Measurements from ENCODE around the gene SLC17A7. TPM values are rescaled to one million over a fixed set of nuclear protein-coding genes. Genes with fewer than 3 reads are reported as not detected.
"Not testable (repeated sequence)": the region's sequence is repeated elsewhere in the genome, so short reads cannot be mapped to it uniquely, and the experiment has no call there.

SLC17A7 gene
- total and polyA plus RNA-seq, 9 of the 15 experiments (the other 6 are each of a cell fraction or from before 2014, with no cell fraction given) = 1.1 to 15.7 (median 2.4) TPM

DNA sequence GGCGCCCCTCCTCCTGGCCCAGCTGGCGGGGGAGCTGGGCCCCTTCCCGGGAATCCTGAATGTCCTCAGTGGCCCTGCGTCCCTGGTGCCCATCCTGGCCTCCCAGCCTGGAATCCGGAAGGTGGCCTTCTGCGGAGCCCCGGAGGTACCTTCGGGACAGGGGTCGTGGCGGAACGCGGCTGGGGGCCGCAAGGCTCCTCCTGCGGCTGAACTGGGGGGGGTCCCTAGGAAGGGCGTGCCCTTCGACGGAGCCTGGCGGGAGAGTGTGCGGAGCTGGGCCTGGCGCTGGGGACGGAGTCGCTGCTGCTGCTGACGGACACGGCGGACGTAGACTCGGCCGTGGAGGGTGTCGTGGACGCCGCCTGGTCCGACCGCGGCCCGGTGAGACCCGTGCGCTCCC is 20.3 kb upstream of the SLC17A7 start:
- Histone ChIP-seq H3K36me3 (ENCODE audit: control insufficient read depth, insufficient read depth, low read length) (peaks cover 50% of the 10 kb centered on the region; the same call in 2 of the 3 replicates), H3K27me3 (ENCODE audit: control insufficient read depth in 2 of 2, insufficient read depth in 2 of 2, low read length in 2 of 2) (no peaks in the 10 kb centered on the region), H3K9me3 (replicated peaks; ENCODE audit: control insufficient read depth, insufficient read depth, low read depth, low read length) (no peaks in the 10 kb centered on the region), H3K4me2 (ENCODE audit: insufficient read depth, low read length) (no peak overlapping the region), H3K27ac (ENCODE audit: extremely low read depth, low read depth, low read length) (no peak overlapping the region), H3K4me1 (replicated peaks in 1 of 2; ENCODE audit: control insufficient read depth in 2 of 2, insufficient read depth in 2 of 2, low read length in 2 of 2) (peaks cover 0 to 20% of the 10 kb centered on the region in 2 experiments; a peak in 4 of 5 replicates), H3K4me3 (no peak overlapping the region), H4K20me1 (replicated peaks; ENCODE audit: control insufficient read depth, insufficient read depth, low read length) (no peaks in the 10 kb centered on the region), H3K9me1 (ENCODE audit: control insufficient read depth, insufficient read depth, low read length) (no peaks in the 10 kb centered on the region), H3K9ac (ENCODE audit: insufficient read depth in 1 of 2, low read depth in 2 of 2, low read length in 2 of 2) (no peak overlapping the region), H2AFZ (ENCODE audit: low read depth, low read length) (no peak overlapping the region), H3K79me2 (ENCODE audit: control insufficient read depth, insufficient read depth, low read length) (0 out of 3 replicates have a peak, but pooled peaks cover 3% of the 10 kb centered on the region)
- no peak for ATAC-seq
- intact Hi-C loops (cut with micrococcal nuclease) (no loop called here), in situ Hi-C loops (cut with MboI) (no loop called here)
- TF ChIP-seq RBM25 (IDR thresholded peaks at IDR 0.05; ENCODE audit: low read depth, low read length, severe bottlenecking) = no peak
- TF ChIP-seq, protein P1, sequence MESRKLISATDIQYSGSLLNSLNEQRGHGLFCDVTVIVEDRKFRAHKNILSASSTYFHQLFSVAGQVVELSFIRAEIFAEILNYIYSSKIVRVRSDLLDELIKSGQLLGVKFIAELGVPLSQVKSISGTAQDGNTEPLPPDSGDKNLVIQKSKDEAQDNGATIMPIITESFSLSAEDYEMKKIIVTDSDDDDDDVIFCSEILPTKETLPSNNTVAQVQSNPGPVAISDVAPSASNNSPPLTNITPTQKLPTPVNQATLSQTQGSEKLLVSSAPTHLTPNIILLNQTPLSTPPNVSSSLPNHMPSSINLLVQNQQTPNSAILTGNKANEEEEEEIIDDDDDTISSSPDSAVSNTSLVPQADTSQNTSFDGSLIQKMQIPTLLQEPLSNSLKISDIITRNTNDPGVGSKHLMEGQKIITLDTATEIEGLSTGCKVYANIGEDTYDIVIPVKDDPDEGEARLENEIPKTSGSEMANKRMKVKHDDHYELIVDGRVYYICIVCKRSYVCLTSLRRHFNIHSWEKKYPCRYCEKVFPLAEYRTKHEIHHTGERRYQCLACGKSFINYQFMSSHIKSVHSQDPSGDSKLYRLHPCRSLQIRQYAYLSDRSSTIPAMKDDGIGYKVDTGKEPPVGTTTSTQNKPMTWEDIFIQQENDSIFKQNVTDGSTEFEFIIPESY (CRISPR knock-in tag; IDR thresholded peaks at IDR 0.05) = peak; percentile 94
- 97% methylated on average over 11 of the region's 37 CpGs for WGBS (ENCODE audit: insufficient coverage, low coverage, missing lambda C conversion rate)
- CTCF ChIA-PET (ENCODE audit: low intra/inter-chr PET ratio) = no interaction called here
- BruUV-seq (replicated peaks) = no TSS peak
- POLR2A ChIA-PET = no interaction called here
- DNase-seq (ENCODE audit: extremely low read depth in 1 of 4, low spot score in 3 of 4) = no peak
- FAIRE-seq = no peak

DNA sequence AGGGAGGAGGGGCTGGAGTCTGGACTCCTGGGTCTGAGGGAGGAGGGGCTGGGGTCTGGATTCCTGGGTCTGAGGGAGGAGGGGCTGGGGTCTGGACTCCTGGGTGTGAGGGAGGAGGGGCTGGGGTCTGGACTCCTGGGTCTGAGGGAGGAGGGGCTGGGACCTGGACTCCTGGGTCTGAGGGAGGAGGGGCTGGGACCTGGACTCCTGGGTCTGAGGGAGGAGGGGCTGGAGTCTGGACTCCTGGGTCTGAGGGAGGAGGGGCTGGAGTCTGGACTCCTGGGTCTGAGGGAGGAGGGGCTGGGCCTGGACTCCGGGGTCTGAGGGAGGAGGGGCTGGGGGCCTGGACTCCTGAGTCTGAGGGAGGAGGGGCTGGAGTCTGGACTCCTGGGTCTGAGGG is 19.8 kb upstream of the SLC17A7 start:
- POLR2A ChIA-PET; H3K4me2 ChIP-seq (ENCODE audit: insufficient read depth, low read length); H2AFZ ChIP-seq (ENCODE audit: low read depth, low read length); H3K27ac ChIP-seq (ENCODE audit: extremely low read depth, low read depth, low read length); ATAC-seq; H3K4me3 ChIP-seq; in situ Hi-C loops (cut with MboI); H4K20me1 ChIP-seq (replicated peaks; ENCODE audit: control insufficient read depth, insufficient read depth, low read length); H3K9me1 ChIP-seq (ENCODE audit: control insufficient read depth, insufficient read depth, low read length); intact Hi-C loops (cut with micrococcal nuclease); H3K9me3 ChIP-seq (replicated peaks; ENCODE audit: control insufficient read depth, insufficient read depth, low read depth, low read length); BruUV-seq (replicated peaks); H3K9ac ChIP-seq (ENCODE audit: insufficient read depth in 1 of 2, low read depth in 2 of 2, low read length in 2 of 2); H3K79me2 ChIP-seq (ENCODE audit: control insufficient read depth, insufficient read depth, low read length); DNase-seq (ENCODE audit: extremely low read depth in 1 of 4, low spot score in 3 of 4); H3K27me3 ChIP-seq (ENCODE audit: control insufficient read depth in 2 of 2, insufficient read depth in 2 of 2, low read length in 2 of 2); FAIRE-seq; CTCF ChIA-PET (ENCODE audit: low intra/inter-chr PET ratio): not testable (repeated sequence)
- WGBS (ENCODE audit: insufficient coverage, low coverage, missing lambda C conversion rate) = no CpG with 5 or more reads among the region's 1 CpG
- Histone ChIP-seq H3K4me1 (replicated peaks in 1 of 2; ENCODE audit: control insufficient read depth in 2 of 2, insufficient read depth in 2 of 2, low read length in 2 of 2) (peaks cover 0 to 19% of the 10 kb centered on the region in 2 experiments; a peak in 4 of 5 replicates), H3K36me3 (ENCODE audit: control insufficient read depth, insufficient read depth, low read length) (peaks cover 52% of the 10 kb centered on the region; the same call in 2 of the 3 replicates)
